GM12878 (cell line): ENCODE data around the gene OMG.
"Not testable (repeated sequence)": the region's sequence is repeated elsewhere in the genome, so short reads cannot be mapped to it uniquely, and the experiment has no call there.

Experiments used
- CTCF ChIP-seq, 3 experiments: IDR thresholded peaks in 2 of 3; conservative IDR thresholded peaks in 1 of 3; 2 replicates each; pipeline ENCODE4 v1.5.1; 2011; ENCODE audit warnings: low read depth in 3 of 3, low read length in 3 of 3, mild to moderate bottlenecking in 3 of 3, control low read depth in 2 of 3, moderate library complexity in 2 of 3, inconsistent platforms in 1 of 3, mixed read lengths in 1 of 3; ENCODE audit not compliant: control insufficient read depth in 2 of 3, insufficient read depth in 1 of 3; ENCODE audit errors: extremely low read depth in 1 of 3
- ESRRA ChIP-seq: IDR thresholded peaks from 2 replicates; pipeline ENCODE4 v1.6.1; 2012; ENCODE audit warnings: mild to moderate bottlenecking, low read length, improper control_type of control experiment
- EZH2 ChIP-seq: IDR thresholded peaks from 2 replicates; pipeline ENCODE4 v1.6.1; 2012; ENCODE audit warnings: low read depth, mild to moderate bottlenecking, control low read depth, inconsistent platforms, low read length, borderline replicate concordance; ENCODE audit not compliant: control insufficient read depth
- GATAD2B ChIP-seq: fragments of 450-650 bp; conservative IDR thresholded peaks from 2 replicates; pipeline ENCODE4 v1.6.1; 2017; ENCODE audit warnings: low read depth, mild to moderate bottlenecking, moderate library complexity
- KDM1A ChIP-seq: fragments of 200-600 bp; sonication (generic); IDR thresholded peaks from 2 replicates; pipeline ENCODE4 v1.6.1; 2016; ENCODE audit warnings: borderline replicate concordance
- MTA2 ChIP-seq: fragments of 450-650 bp; IDR thresholded peaks from 2 replicates; pipeline ENCODE4 v1.6.1; 2016; ENCODE audit warnings: low read depth, mild to moderate bottlenecking, moderate library complexity
- PAX5 ChIP-seq: IDR thresholded peaks from 2 replicates; pipeline ENCODE4 v1.6.1; 2011; ENCODE audit warnings: low read depth, low read length, borderline replicate concordance
- POLR2AphosphoS2 ChIP-seq: IDR thresholded peaks from 2 replicates; pipeline ENCODE4 v1.6.1; 2011; ENCODE audit warnings: low read depth, mild to moderate bottlenecking, low read length, improper control_type of control experiment, moderate library complexity
- RB1 ChIP-seq: fragments of 450-650 bp; formaldehyde crosslinking; IDR thresholded peaks from 2 replicates; pipeline ENCODE4 v1.6.1; 2017; ENCODE audit warnings: mild to moderate bottlenecking, borderline replicate concordance
- SMARCA5 ChIP-seq: fragments of 450-650 bp; IDR thresholded peaks from 2 replicates; pipeline ENCODE4 v1.6.1; 2017; ENCODE audit warnings: mild to moderate bottlenecking
- USF1 ChIP-seq: IDR thresholded peaks from 2 replicates; pipeline ENCODE4 v1.6.1; 2011; ENCODE audit warnings: borderline replicate concordance, low read depth, mild to moderate bottlenecking, moderate library complexity, mixed read lengths, low read length; ENCODE audit not compliant: insufficient read depth; ENCODE audit errors: extremely low read length
- ZBTB33 ChIP-seq: fragments of 450-650 bp; IDR thresholded peaks from 2 replicates; pipeline ENCODE4 v1.6.1; 2017; ENCODE audit warnings: mild to moderate bottlenecking

GRCh38 chr17:31262923-31263322 is 34.1 kb downstream of the OMG start:
- TF ChIP-seq CTCF (IDR thresholded peaks at IDR 0.05 in 2 of 3, conservative IDR thresholded peaks at IDR 0.05 in 1 of 3; ENCODE audit: control insufficient read depth in 2 of 3, extremely low read depth in 1 of 3, insufficient read depth in 1 of 3, low read depth in 3 of 3, low read length in 3 of 3); PAX5; MTA2; EZH2; ZBTB33; GATAD2B; USF1; SMARCA5; POLR2AphosphoS2; KDM1A; RB1; ESRRA: not testable (repeated sequence)
